ENCODE measurements around the gene AIFM3. TPM values are rescaled to one million over a fixed set of nuclear protein-coding genes. Genes with fewer than 3 reads are reported as not detected.

Gene AIFM3
- total RNA-seq, 1 experiment from 2014 or later = not detected

Other genes starting within 250 kb of the AIFM3 start
- not detected in 2 replicates for gene SERPIND1, start 193.1 kb upstream of the AIFM3 start, total RNA-seq (2014; rRNA removed; shearing (Covaris generic); ENCODE audit: low replicate concordance)
- gene PI4KA, start 108.4 kb upstream of the AIFM3 start, total RNA-seq (2014; rRNA removed; shearing (Covaris generic); ENCODE audit: low replicate concordance) = 66.1 and 80.7 TPM in 2 replicates
- 10.1 and 17.4 TPM in 2 replicates for gene SNAP29, start 108.2 kb upstream of the AIFM3 start, total RNA-seq (2014; rRNA removed; shearing (Covaris generic); ENCODE audit: low replicate concordance)
- gene CRKL, start 49.8 kb upstream of the AIFM3 start, total RNA-seq (2014; rRNA removed; shearing (Covaris generic); ENCODE audit: low replicate concordance) = 42.0 and 58.4 TPM in 2 replicates
- gene LZTR1, start 15.0 kb downstream of the AIFM3 start, total RNA-seq (2014; rRNA removed; shearing (Covaris generic); ENCODE audit: low replicate concordance) = 22.4 and 48.8 TPM in 2 replicates
- 33.7 and 43.9 TPM in 2 replicates for gene THAP7, start 34.9 kb downstream of the AIFM3 start, total RNA-seq (2014; rRNA removed; shearing (Covaris generic); ENCODE audit: low replicate concordance)
- 1.6 and 2.0 TPM in 2 replicates for gene P2RX6, start 47.9 kb downstream of the AIFM3 start, total RNA-seq (2014; rRNA removed; shearing (Covaris generic); ENCODE audit: low replicate concordance)
- not detected in 2 replicates for gene SLC7A4, start 65.3 kb downstream of the AIFM3 start, total RNA-seq (2014; rRNA removed; shearing (Covaris generic); ENCODE audit: low replicate concordance)
- gene LRRC74B, start 78.7 kb downstream of the AIFM3 start, total RNA-seq (2014; rRNA removed; shearing (Covaris generic); ENCODE audit: low replicate concordance) = not detected in 2 replicates

Data from Karpas-422 (cell line).